Forelimb muscle (tissue), 1 donor: ENCODE results near the gene TAS2R31. TPM values are rescaled to one million over a fixed set of nuclear protein-coding genes. Genes with fewer than 3 reads are reported as not detected.

Experiments used
- DNase-seq: peaks from one replicate; pipeline ENCODE4 v3.0.0-alpha.2; 2013; ENCODE audit warnings: low read depth
- polyA plus RNA-seq: library from polyadenylated mRNA; unstranded; fragments of 120-200 nt; gene quantifications from one replicate; pipeline ENCODE4 v1.2.1, GENCODE V29; 2013; ENCODE audit not compliant: insufficient read length

TAS2R31 gene
- polyA plus RNA-seq, 1 donor: 0.73 TPM

GRCh38 chr12:11007608-11008007 lies 23.6 kb downstream of the TAS2R31 start:
- no peak for DNase-seq

- DNase-seq: no peak
Measured at GRCh38 chr12:10998204-10998603, 33.0 kb downstream of the TAS2R31 start, which contains the start of gene TAS2R20. TSS of gene TAS2R20 (minus strand) at chr12:10998304. CDS start at chr12:10997875, 429 bp downstream.

- DNase-seq: no peak
Measured at GRCh38 chr12:10994307-10994706, 36.9 kb downstream of the TAS2R31 start.

- DNase-seq: no peak
Measured at GRCh38 chr12:10989107-10989506, 42.1 kb downstream of the TAS2R31 start.

GRCh38 chr12:10986812-10987211 lies 44.4 kb downstream of the TAS2R31 start, which contains the start of gene TAS2R50:
TSS of gene TAS2R50 (minus strand) at chr12:10986912. CDS start at chr12:10986860, 52 bp downstream.
- no peak for DNase-seq

- DNase-seq: no peak
Measured at GRCh38 chr12:10982244-10982643, 49.0 kb downstream of the TAS2R31 start.

Other genes with a start within 250 kb of the TAS2R31 start
- gene TAS2R7, start 228.8 kb downstream of the TAS2R31 start, polyA plus RNA-seq: not detected
- not detected for gene TAS2R8, start 224.1 kb downstream of the TAS2R31 start, polyA plus RNA-seq
- not detected for gene TAS2R9, start 221.2 kb downstream of the TAS2R31 start, polyA plus RNA-seq
- 1.1 TPM for gene TAS2R10, start 205.0 kb downstream of the TAS2R31 start, polyA plus RNA-seq
- gene PRR4, start 181.9 kb downstream of the TAS2R31 start, polyA plus RNA-seq: 4.1 TPM
- gene PRH1, start 147.2 kb downstream of the TAS2R31 start, polyA plus RNA-seq: 7.3 TPM
- gene TAS2R13, start 121.8 kb downstream of the TAS2R31 start, polyA plus RNA-seq: 0.11 TPM
- 0.33 TPM for gene PRH2, start 102.2 kb downstream of the TAS2R31 start, polyA plus RNA-seq
- 3.5 TPM for gene TAS2R14, start 92.1 kb downstream of the TAS2R31 start, polyA plus RNA-seq
- not detected for gene TAS2R50, start 44.5 kb downstream of the TAS2R31 start, polyA plus RNA-seq
- 1.4 TPM for gene TAS2R20, start 33.1 kb downstream of the TAS2R31 start, polyA plus RNA-seq
- 1.3 TPM for gene TAS2R19, start 8.8 kb downstream of the TAS2R31 start, polyA plus RNA-seq
- 0.35 TPM for gene TAS2R46, start 30.9 kb upstream of the TAS2R31 start, polyA plus RNA-seq
- 0.35 TPM for gene TAS2R43, start 60.9 kb upstream of the TAS2R31 start, polyA plus RNA-seq
- gene TAS2R30, start 103.2 kb upstream of the TAS2R31 start, polyA plus RNA-seq: 0.39 TPM
- gene SMIM10L1, start 139.8 kb upstream of the TAS2R31 start, polyA plus RNA-seq: 12.3 TPM
- gene TAS2R42, start 155.5 kb upstream of the TAS2R31 start, polyA plus RNA-seq: not detected
- not detected for gene PRB3, start 238.3 kb upstream of the TAS2R31 start, polyA plus RNA-seq